Keratinocyte (primary cell): ENCODE measurements around the gene EIF2S1. TPM values are rescaled to one million over a fixed set of nuclear protein-coding genes. Genes with fewer than 3 reads are reported as not detected.

Source experiments
- DNase-seq: peaks from one replicate; pipeline ENCODE4 v3.0.0-alpha.2; 2011; ENCODE audit warnings: low read depth, missing footprints, low spot score
- FAIRE-seq: peaks from 2 replicates; lab custom pipeline; 2011; peaks lifted over from hg19 to GRCh38; lab: Jason Lieb, UNC
- H2AFZ ChIP-seq: 2 replicates; pipeline ENCODE4 v1.6.0; 2012; ENCODE audit warnings: low read length, control low read depth, inconsistent platforms; ENCODE audit not compliant: control insufficient read depth
- H3K27ac ChIP-seq: 2 replicates; pipeline ENCODE4 v1.5.1; 2011; ENCODE audit warnings: low read length; ENCODE audit not compliant: control insufficient read depth, insufficient read depth
- H3K27me3 ChIP-seq: 3 replicates; pipeline ENCODE4 v1.6.0; 2011; ENCODE audit warnings: low read length; ENCODE audit not compliant: control insufficient read depth, insufficient read depth; ENCODE audit errors: extremely low read depth
- H3K36me3 ChIP-seq, 2 experiments: 2 replicates in 1 of 2; 3 replicates in 1 of 2; pipeline ENCODE4 v1.5.1; 2011; ENCODE audit warnings: low read length in 2 of 2, mild to moderate bottlenecking in 1 of 2; ENCODE audit not compliant: control insufficient read depth in 2 of 2, insufficient read depth in 2 of 2; ENCODE audit errors: extremely low read depth in 1 of 2
- H3K4me1 ChIP-seq: 3 replicates; pipeline ENCODE4 v1.5.1; 2011; ENCODE audit warnings: low read length; ENCODE audit not compliant: control insufficient read depth, insufficient read depth; ENCODE audit errors: extremely low read depth
- H3K4me2 ChIP-seq: 3 replicates; pipeline ENCODE4 v1.6.0; 2011; ENCODE audit warnings: low read depth, low read length; ENCODE audit not compliant: control insufficient read depth, insufficient read depth; ENCODE audit errors: extremely low read depth
- H3K4me3 ChIP-seq, 3 experiments: fragments of 200-600 bp in 1 of 3; sonication (generic) in 1 of 3; 2 replicates in 2 of 3; 3 replicates in 1 of 3; pipeline ENCODE4 v1.5.1; 2011 to 2016; ENCODE audit warnings: low read length in 3 of 3, mild to moderate bottlenecking in 3 of 3, control low read depth in 2 of 3, inconsistent platforms in 1 of 3, low read depth in 1 of 3, mixed read lengths in 1 of 3, mixed run types in 1 of 3, moderate library complexity in 1 of 3; ENCODE audit not compliant: control insufficient read depth in 2 of 3, insufficient read depth in 2 of 3; ENCODE audit errors: extremely low read depth in 1 of 3
- H3K79me2 ChIP-seq: 2 replicates; pipeline ENCODE4 v1.6.0; 2012; ENCODE audit warnings: low read length; ENCODE audit not compliant: control insufficient read depth, insufficient read depth
- H3K9ac ChIP-seq: 3 replicates; pipeline ENCODE4 v1.6.0; 2011; ENCODE audit warnings: low read length; ENCODE audit not compliant: control insufficient read depth, insufficient read depth; ENCODE audit errors: extremely low read depth
- H3K9me1 ChIP-seq: 3 replicates; pipeline ENCODE4 v1.6.0; 2011; ENCODE audit warnings: low read length; ENCODE audit not compliant: control insufficient read depth, insufficient read depth; ENCODE audit errors: extremely low read depth
- H3K9me3 ChIP-seq: 2 replicates; pipeline ENCODE4 v1.5.1; 2012; ENCODE audit warnings: low read depth, low read length; ENCODE audit not compliant: control insufficient read depth
- H4K20me1 ChIP-seq: 3 replicates; pipeline ENCODE4 v1.6.0; 2011; ENCODE audit warnings: low read length; ENCODE audit not compliant: control insufficient read depth, insufficient read depth; ENCODE audit errors: extremely low read depth
- EZH2 ChIP-seq: IDR thresholded peaks from one replicate; pipeline ENCODE4 v1.6.1; 2012; ENCODE audit warnings: inconsistent platforms, mild to moderate bottlenecking, low read length, moderate library complexity
- dilution Hi-C: fragments of 300-500 bp; cut with MboI; formaldehyde crosslinking; loops from one replicate; pipeline ENCODE4 v1.7.0; 2020; ENCODE audit warnings: low sequenced_read_pairs; ENCODE audit not compliant: extremely low pct_ligation_motif_present
- polyA plus RNA-seq, 5 experiments: library from polyadenylated mRNA; depleted of rRNA in 3 of 5; stranded (reverse) in 3 of 5; stranded (forward) in 1 of 5; unstranded in 1 of 5; fragments of >200 nt; gene quantifications; 1 replicate in 1 of 5; 2 replicates in 3 of 5; 3 replicates in 1 of 5; pipeline versions ENCODE4 v1.2.1 to v1.2.3, GENCODE V29; 2011 to 2012; ENCODE audit warnings: missing spikeins in 2 of 5, low read depth in 1 of 5, low replicate concordance in 1 of 5
- TF ChIP-seq, protein P1 (sequence below), 3 experiments: IDR thresholded peaks in 1 of 3; conservative IDR thresholded peaks in 1 of 3; optimal IDR thresholded peaks in 1 of 3; 2 replicates in 2 of 3; 3 replicates in 1 of 3; pipeline versions ENCODE3 to v1.5.1; 2011; ENCODE audit warnings: low read length in 3 of 3, mild to moderate bottlenecking in 3 of 3, moderate library complexity in 2 of 3, control low read depth in 1 of 3, inconsistent platforms in 1 of 3; ENCODE audit not compliant: insufficient read depth in 2 of 3; ENCODE audit errors: extremely low read depth in 1 of 3

Gene EIF2S1
- polyA plus RNA-seq, 1 donor (not counting 4 experiments of a cell fraction or from before 2014, with no cell fraction given) = 294 TPM

DNA sequence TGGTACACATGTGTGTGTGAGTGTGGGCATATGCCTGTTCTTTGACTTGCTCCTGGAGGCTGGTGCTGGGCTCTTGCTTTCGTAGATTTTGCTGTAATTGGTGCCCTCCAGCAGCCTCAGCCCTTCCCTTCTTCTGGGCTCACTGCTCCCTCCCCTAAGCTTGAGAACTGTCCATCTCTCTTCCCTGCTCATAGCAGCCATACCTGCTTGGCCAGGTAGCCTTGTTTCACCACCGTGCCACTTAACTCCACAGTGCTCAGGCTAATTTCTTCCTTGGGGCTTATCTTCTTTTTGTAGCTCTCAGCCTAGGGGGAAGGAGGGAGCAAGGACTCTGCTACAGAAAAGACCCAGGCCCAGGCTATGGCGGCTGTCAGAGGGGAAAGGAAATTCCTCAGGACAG, 32.0 kb downstream of the EIF2S1 start:
- TF ChIP-seq, protein P1, sequence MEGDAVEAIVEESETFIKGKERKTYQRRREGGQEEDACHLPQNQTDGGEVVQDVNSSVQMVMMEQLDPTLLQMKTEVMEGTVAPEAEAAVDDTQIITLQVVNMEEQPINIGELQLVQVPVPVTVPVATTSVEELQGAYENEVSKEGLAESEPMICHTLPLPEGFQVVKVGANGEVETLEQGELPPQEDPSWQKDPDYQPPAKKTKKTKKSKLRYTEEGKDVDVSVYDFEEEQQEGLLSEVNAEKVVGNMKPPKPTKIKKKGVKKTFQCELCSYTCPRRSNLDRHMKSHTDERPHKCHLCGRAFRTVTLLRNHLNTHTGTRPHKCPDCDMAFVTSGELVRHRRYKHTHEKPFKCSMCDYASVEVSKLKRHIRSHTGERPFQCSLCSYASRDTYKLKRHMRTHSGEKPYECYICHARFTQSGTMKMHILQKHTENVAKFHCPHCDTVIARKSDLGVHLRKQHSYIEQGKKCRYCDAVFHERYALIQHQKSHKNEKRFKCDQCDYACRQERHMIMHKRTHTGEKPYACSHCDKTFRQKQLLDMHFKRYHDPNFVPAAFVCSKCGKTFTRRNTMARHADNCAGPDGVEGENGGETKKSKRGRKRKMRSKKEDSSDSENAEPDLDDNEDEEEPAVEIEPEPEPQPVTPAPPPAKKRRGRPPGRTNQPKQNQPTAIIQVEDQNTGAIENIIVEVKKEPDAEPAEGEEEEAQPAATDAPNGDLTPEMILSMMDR (optimal IDR thresholded peaks at IDR 0.05 in 1 of 3, IDR thresholded peaks at IDR 0.05 in 1 of 3, conservative IDR thresholded peaks at IDR 0.05 in 1 of 3; ENCODE audit: extremely low read depth in 1 of 3, insufficient read depth in 2 of 3, low read length in 3 of 3) = no peak
- no peak for TF ChIP-seq EZH2
- FAIRE-seq = no peak
- H3K36me3 ChIP-seq = peaks cover 48 to 76% of the 10 kb centered on the region in 2 experiments

DNA sequence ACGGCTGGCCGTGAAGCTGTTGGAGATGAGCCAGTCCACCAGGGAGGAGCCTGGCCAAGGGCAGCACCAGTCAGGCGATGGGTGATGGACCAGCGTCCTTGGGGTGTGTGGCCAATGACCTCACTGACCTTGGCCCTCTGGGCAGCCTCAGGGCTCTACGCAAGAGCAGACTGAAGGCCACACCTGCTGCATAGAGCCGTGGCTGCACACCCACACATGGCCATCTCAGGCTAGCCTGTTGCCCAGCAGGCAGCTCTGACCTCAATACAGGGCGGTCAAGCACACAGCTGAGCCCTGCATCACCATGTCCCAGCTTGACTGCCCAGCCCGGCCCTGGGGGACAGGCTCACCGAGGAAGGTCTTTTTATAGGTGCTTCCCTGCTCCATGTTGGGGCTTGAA, 32.7 kb downstream of the EIF2S1 start:
- Histone ChIP-seq H3K27ac (no peak overlapping the region), H3K79me2 (peaks cover 43% of the 10 kb centered on the region), H3K36me3 (peaks cover 51 to 77% of the 10 kb centered on the region in 2 experiments), H3K9me1 (no peaks in the 10 kb centered on the region), H2AFZ (no peak overlapping the region), H3K4me1 (no peaks in the 10 kb centered on the region), H3K4me2 (no peak overlapping the region), H3K9me3 (no peaks in the 10 kb centered on the region), H3K4me3 (no peak overlapping the region), H3K9ac (no peak overlapping the region), H4K20me1 (peaks cover 8% of the 10 kb centered on the region), H3K27me3 (no peaks in the 10 kb centered on the region)
- dilution Hi-C loops = no loop called here
- DNase-seq (no peak), FAIRE-seq (no peak)
- TF ChIP-seq EZH2 = no peak
- TF ChIP-seq, protein P1 (optimal IDR thresholded peaks at IDR 0.05 in 1 of 3, IDR thresholded peaks at IDR 0.05 in 1 of 3, conservative IDR thresholded peaks at IDR 0.05 in 1 of 3; ENCODE audit: extremely low read depth in 1 of 3, insufficient read depth in 2 of 3, low read length in 3 of 3) = no peak

More for the DNA sequence above, 32.0 kb downstream of the EIF2S1 start:
- H3K9me1 ChIP-seq = no peaks in the 10 kb centered on the region
- H2AFZ ChIP-seq = no peak overlapping the region
- no peak for DNase-seq
- dilution Hi-C loops = no loop called here
- no peak overlapping the region for H3K27ac ChIP-seq
- H4K20me1 ChIP-seq = peaks cover 7% of the 10 kb centered on the region
- no peak overlapping the region for H3K9ac ChIP-seq
- H3K4me3 ChIP-seq = no peak overlapping the region
- no peaks in the 10 kb centered on the region for H3K4me1 ChIP-seq
- H3K79me2 ChIP-seq = peaks cover 37% of the 10 kb centered on the region
- no peaks in the 10 kb centered on the region for H3K27me3 ChIP-seq
- H3K9me3 ChIP-seq = no peaks in the 10 kb centered on the region
- H3K4me2 ChIP-seq = no peak overlapping the region
